KMS-11 (cell line): Measurements from ENCODE around the gene DSC1.

Source experiments
- H2AFZ ChIP-seq: fragments of 200-600 bp; sonication (generic); 2 replicates; pipeline ENCODE4 v1.6.1; 2016; ENCODE audit warnings: antibody characterized with exemption, mixed run types, low read depth
- H3K27ac ChIP-seq: fragments of 200-600 bp; sonication (generic); 2 replicates; pipeline ENCODE4 v1.6.1; 2016; ENCODE audit warnings: mild to moderate bottlenecking, mixed run types
- H3K27me3 ChIP-seq: fragments of 200-600 bp; sonication (generic); 2 replicates; pipeline ENCODE4 v1.6.1; 2017; ENCODE audit warnings: mild to moderate bottlenecking, low read depth, mixed run types, moderate library complexity; ENCODE audit not compliant: insufficient read depth
- H3K36me3 ChIP-seq: fragments of 200-600 bp; sonication (generic); 2 replicates; pipeline ENCODE4 v1.6.1; 2017; ENCODE audit warnings: mild to moderate bottlenecking, mixed run types; ENCODE audit not compliant: insufficient read depth
- H3K4me1 ChIP-seq: fragments of 200-600 bp; sonication (generic); 2 replicates; pipeline ENCODE4 v1.6.1; 2016; ENCODE audit warnings: mild to moderate bottlenecking, low read depth, mixed run types; ENCODE audit not compliant: poor library complexity, severe bottlenecking
- H3K4me2 ChIP-seq: fragments of 200-600 bp; sonication (generic); 2 replicates; pipeline ENCODE4 v1.7.0; 2016; ENCODE audit warnings: mild to moderate bottlenecking, mixed run types
- H3K4me3 ChIP-seq: fragments of 200-600 bp; sonication (generic); IDR thresholded peaks from 2 replicates; pipeline ENCODE4 v1.6.1; 2017; ENCODE audit warnings: low read depth, low read length, mixed read lengths; ENCODE audit not compliant: insufficient read depth
- H3K79me2 ChIP-seq: fragments of 200-600 bp; sonication (generic); 2 replicates; pipeline ENCODE4 v1.6.1; 2016; ENCODE audit warnings: low read depth, mixed run types; ENCODE audit not compliant: insufficient read depth
- H3K9ac ChIP-seq: fragments of 200-600 bp; sonication (generic); 2 replicates; pipeline ENCODE4 v1.6.1; 2016; ENCODE audit warnings: mild to moderate bottlenecking, mixed run types
- H4K20me1 ChIP-seq: fragments of 200-600 bp; sonication (generic); 2 replicates; pipeline ENCODE4 v1.6.1; 2016; ENCODE audit warnings: mild to moderate bottlenecking, mixed run types; ENCODE audit not compliant: insufficient read depth
- CTCF ChIP-seq: fragments of 200-600 bp; sonication (generic); conservative IDR thresholded peaks from 2 replicates; pipeline ENCODE4 v1.6.1; 2017; ENCODE audit warnings: low read depth, mild to moderate bottlenecking, antibody characterized with exemption, low read length, moderate library complexity, mixed read lengths

DSC1 gene

GRCh38 chr18:31203794-31204148 lies 41.1 kb upstream of the DSC1 start:
- Histone ChIP-seq H3K36me3 (no peaks in the 10 kb centered on the region), H3K27me3 (no peaks in the 10 kb centered on the region), H3K27ac (no peak overlapping the region), H4K20me1 (no peaks in the 10 kb centered on the region), H3K79me2 (no peaks in the 10 kb centered on the region), H3K4me2 (no peak overlapping the region), H3K4me3 (no peak overlapping the region), H3K9ac (no peak overlapping the region), H2AFZ (no peak overlapping the region), H3K4me1 (no peaks in the 10 kb centered on the region)
- no peak for TF ChIP-seq CTCF

- H3K27ac ChIP-seq, result no peak overlapping the region
- H3K79me2 ChIP-seq, result no peaks in the 10 kb centered on the region
- no peak overlapping the region for H2AFZ ChIP-seq
- H3K9ac ChIP-seq, result no peak overlapping the region
- no peak overlapping the region for H3K4me3 ChIP-seq
- no peaks in the 10 kb centered on the region for H3K36me3 ChIP-seq
- no peaks in the 10 kb centered on the region for H3K27me3 ChIP-seq
- H3K4me2 ChIP-seq, result no peak overlapping the region
- TF ChIP-seq CTCF, result no peak
- peaks cover 2% of the 10 kb centered on the region for H3K4me1 ChIP-seq
- H4K20me1 ChIP-seq, result no peaks in the 10 kb centered on the region
These were observed 40.6 kb upstream of the DSC1 start for GRCh38 chr18:31203096-31203793.

- H3K36me3 ChIP-seq, result no peaks in the 10 kb centered on the region
- H3K4me2 ChIP-seq, result no peak overlapping the region
- no peak overlapping the region for H2AFZ ChIP-seq
- TF ChIP-seq CTCF, result no peak
- H3K4me3 ChIP-seq, result no peak overlapping the region
- H3K4me1 ChIP-seq, result peaks cover 16% of the 10 kb centered on the region
- H3K9ac ChIP-seq, result no peak overlapping the region
- no peaks in the 10 kb centered on the region for H4K20me1 ChIP-seq
- no peak overlapping the region for H3K27ac ChIP-seq
- H3K27me3 ChIP-seq, result no peaks in the 10 kb centered on the region
- H3K79me2 ChIP-seq, result no peaks in the 10 kb centered on the region
These were observed 36.6 kb upstream of the DSC1 start for GRCh38 chr18:31199190-31199769.

GRCh38 chr18:31197676-31198075 lies 35.0 kb upstream of the DSC1 start:
- H3K27me3 ChIP-seq, result no peaks in the 10 kb centered on the region
- H3K27ac ChIP-seq, result peak overlapping the region; percentile 11; the same call in 1 of the 2 replicates
- H3K9ac ChIP-seq, result no peak overlapping the region
- H3K4me3 ChIP-seq, result no peak overlapping the region
- H3K4me2 ChIP-seq, result peak overlapping the region; percentile 1; the same call in 1 of the 2 replicates
- H2AFZ ChIP-seq, result no peak overlapping the region
- no peaks in the 10 kb centered on the region for H3K79me2 ChIP-seq
- H3K4me1 ChIP-seq, result peaks cover 16% of the 10 kb centered on the region
- H3K36me3 ChIP-seq, result no peaks in the 10 kb centered on the region
- no peaks in the 10 kb centered on the region for H4K20me1 ChIP-seq
- no peak for TF ChIP-seq CTCF
